BLaER1 treated with 17β-estradiol and CSF1 and Interleukin-3, amounts not matched to agents 10 nM and 100 nM (cell line): Measurements from ENCODE around the gene SPATA33.

Source experiments
- H3K27ac ChIP-seq, 11 experiments: shearing (Covaris generic); formaldehyde crosslinking; 2 replicates each; pipeline ENCODE4 v1.8.1; 2022
- H3K27me3 ChIP-seq, 11 experiments: shearing (Covaris generic); formaldehyde crosslinking; 2 replicates each; pipeline ENCODE4 v1.8.1; 2022
- H3K36me3 ChIP-seq, 11 experiments: shearing (Covaris generic); formaldehyde crosslinking; 2 replicates each; pipeline ENCODE4 v1.8.1; 2022
- H3K4me1 ChIP-seq, 10 experiments: shearing (Covaris generic); formaldehyde crosslinking; 2 replicates each; pipeline ENCODE4 v1.8.1; 2022
- H3K4me2 ChIP-seq, 11 experiments: shearing (Covaris generic); formaldehyde crosslinking; 2 replicates each; pipeline ENCODE4 v1.8.1; 2022
- H3K4me3 ChIP-seq, 10 experiments: shearing (Covaris generic); formaldehyde crosslinking; 2 replicates each; pipeline ENCODE4 v1.8.1; 2022
- H3K9ac ChIP-seq, 11 experiments: shearing (Covaris generic); formaldehyde crosslinking; 2 replicates each; pipeline ENCODE4 v1.8.1; 2022
- H3K9me3 ChIP-seq, 11 experiments: shearing (Covaris generic); formaldehyde crosslinking; replicated peaks in 1 of 11; 2 replicates each; pipeline ENCODE4 v1.8.1; 2022
- H4K20me1 ChIP-seq, 11 experiments: shearing (Covaris generic); formaldehyde crosslinking; 2 replicates each; pipeline ENCODE4 v1.8.1; 2022
- Cebpa-rat ChIP-seq, 11 experiments: shearing (Covaris generic); IDR thresholded peaks; 2 replicates each; pipeline ENCODE4 v1.8.1; 2022

The SPATA33 gene

DNA sequence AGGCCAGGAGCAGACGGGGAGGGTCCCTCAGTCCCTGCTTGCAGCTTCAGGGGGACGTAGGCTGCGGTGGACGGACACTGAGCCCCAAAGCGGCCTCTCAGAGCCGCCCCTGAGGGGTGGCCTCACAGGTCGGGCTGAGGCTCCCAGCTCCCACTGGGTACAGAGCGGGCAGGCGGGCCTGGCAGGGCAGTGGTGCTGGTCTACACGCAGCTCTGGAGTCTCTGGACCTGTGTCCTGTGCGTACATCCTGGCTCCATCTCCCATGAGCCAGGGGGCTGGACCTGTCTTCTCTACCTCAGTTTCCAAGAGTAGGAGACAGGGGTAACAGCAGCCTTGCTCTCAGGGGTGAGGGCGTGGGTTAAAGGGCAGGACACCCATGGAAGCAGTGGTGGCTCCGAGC is 42.5 kb upstream of the SPATA33 start:
- H3K4me3 ChIP-seq: no peak overlapping the region; a peak in 1 of 20 replicates
- peaks cover 30 to 90% (median 69%) of the 10 kb centered on the region in 10 experiments for H3K4me1 ChIP-seq
- TF ChIP-seq Cebpa-rat (IDR thresholded peaks at IDR 0.05): no peak
- H3K36me3 ChIP-seq: no peaks in the 10 kb centered on the region
- H3K27ac ChIP-seq: peak overlapping the region in 2 of 11 experiments; percentile 25 to 50; a peak in 2 of 22 replicates
- peaks cover 0 to 29% (median 0%) of the 10 kb centered on the region in 11 experiments; a peak in 6 of 22 replicates for H3K27me3 ChIP-seq
- peak overlapping the region in 3 of 11 experiments; percentile 9 to 44 (median 25); a peak in 2 of 22 replicates for H3K9ac ChIP-seq
- H3K4me2 ChIP-seq: peak overlapping the region in 8 of 11 experiments; percentile 48 to 98 (median 90); a peak in 15 of 22 replicates
- H3K9me3 ChIP-seq: no peaks in the 10 kb centered on the region
- peaks cover 0 to 14% (median 0%) of the 10 kb centered on the region in 11 experiments; a peak in 5 of 22 replicates for H4K20me1 ChIP-seq

DNA sequence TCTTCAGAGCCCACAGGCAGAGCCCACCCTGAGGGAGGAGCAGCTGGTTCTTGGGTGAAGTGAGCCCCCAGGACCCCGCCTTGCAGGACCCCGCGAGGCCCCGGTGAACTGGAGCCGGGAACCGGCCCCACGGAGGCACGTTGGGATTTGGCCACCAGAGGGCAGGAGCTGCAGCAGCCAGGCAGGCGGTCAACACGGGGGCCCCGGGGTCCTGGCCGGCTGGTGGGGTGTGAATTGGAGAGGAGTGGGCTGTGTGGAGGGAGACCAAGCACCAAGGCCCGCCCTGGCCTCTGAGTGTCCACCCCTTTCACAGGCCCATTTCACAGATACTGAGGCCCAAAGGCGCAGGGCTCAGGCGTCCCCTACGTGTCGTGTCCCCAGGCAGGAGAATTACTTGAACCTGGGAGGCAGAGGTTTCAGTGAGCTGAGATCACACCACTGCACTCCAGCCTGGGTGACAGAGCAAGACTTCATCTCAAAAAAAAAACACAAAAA is 42.0 kb upstream of the SPATA33 start:
- TF ChIP-seq Cebpa-rat (IDR thresholded peaks at IDR 0.05): no peak
- Histone ChIP-seq H3K4me1 (peaks cover 35 to 90% (median 73%) of the 10 kb centered on the region in 10 experiments), H3K9ac (peak overlapping the region in 4 of 11 experiments; percentile 9 to 44 (median 32); a peak in 2 of 22 replicates), H3K27me3 (peaks cover 0 to 34% (median 0%) of the 10 kb centered on the region in 11 experiments; a peak in 6 of 22 replicates), H4K20me1 (peaks cover 0 to 19% (median 0%) of the 10 kb centered on the region in 11 experiments; a peak in 5 of 22 replicates), H3K4me2 (peak overlapping the region in 8 of 11 experiments; percentile 48 to 98 (median 90); a peak in 15 of 22 replicates), H3K9me3 (no peaks in the 10 kb centered on the region), H3K4me3 (no peak overlapping the region), H3K27ac (peak overlapping the region in 2 of 11 experiments; percentile 25 to 50; a peak in 2 of 22 replicates), H3K36me3 (no peaks in the 10 kb centered on the region)

DNA sequence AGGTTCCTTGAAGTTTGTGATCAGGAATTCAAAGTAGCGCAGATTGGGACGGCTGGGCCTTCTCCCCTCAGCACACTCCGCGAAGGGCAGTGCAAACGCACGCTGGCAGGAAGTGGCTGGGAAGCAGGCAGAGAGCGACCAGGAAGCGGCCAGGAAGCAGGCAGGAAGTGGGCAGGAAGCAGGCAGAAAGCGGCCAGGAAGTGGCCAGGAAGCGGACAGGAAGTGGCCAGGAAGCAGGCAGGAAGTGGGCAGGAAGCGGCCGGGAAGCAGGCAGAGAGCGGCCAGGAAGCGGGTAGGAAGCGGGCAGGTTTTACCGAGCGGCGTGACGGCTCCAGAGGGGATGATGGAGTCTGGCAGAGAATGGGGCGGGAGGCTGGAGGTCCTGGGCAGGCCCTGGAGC is 41.0 kb upstream of the SPATA33 start:
- peak overlapping the region in 4 of 11 experiments; percentile 6 to 75 (median 66); a peak in 9 of 22 replicates for H3K27ac ChIP-seq
- no peak for TF ChIP-seq Cebpa-rat (IDR thresholded peaks at IDR 0.05)
- peaks cover 0 to 27% (median 0%) of the 10 kb centered on the region in 11 experiments; a peak in 5 of 22 replicates for H4K20me1 ChIP-seq
- no peaks in the 10 kb centered on the region for H3K9me3 ChIP-seq
- no peaks in the 10 kb centered on the region; a peak in 2 of 22 replicates for H3K36me3 ChIP-seq
- H3K4me2 ChIP-seq: peak overlapping the region; percentile 19 to 98 (median 85); a peak in 20 of 22 replicates
- peaks cover 36 to 90% (median 83%) of the 10 kb centered on the region in 10 experiments for H3K4me1 ChIP-seq
- peaks cover 0 to 35% (median 0%) of the 10 kb centered on the region in 11 experiments; a peak in 6 of 22 replicates for H3K27me3 ChIP-seq
- H3K4me3 ChIP-seq: peak overlapping the region in 1 of 10 experiments; percentile 32; a peak in 1 of 20 replicates
- peak overlapping the region in 4 of 11 experiments; percentile 39 to 64 (median 51); a peak in 7 of 22 replicates for H3K9ac ChIP-seq

DNA sequence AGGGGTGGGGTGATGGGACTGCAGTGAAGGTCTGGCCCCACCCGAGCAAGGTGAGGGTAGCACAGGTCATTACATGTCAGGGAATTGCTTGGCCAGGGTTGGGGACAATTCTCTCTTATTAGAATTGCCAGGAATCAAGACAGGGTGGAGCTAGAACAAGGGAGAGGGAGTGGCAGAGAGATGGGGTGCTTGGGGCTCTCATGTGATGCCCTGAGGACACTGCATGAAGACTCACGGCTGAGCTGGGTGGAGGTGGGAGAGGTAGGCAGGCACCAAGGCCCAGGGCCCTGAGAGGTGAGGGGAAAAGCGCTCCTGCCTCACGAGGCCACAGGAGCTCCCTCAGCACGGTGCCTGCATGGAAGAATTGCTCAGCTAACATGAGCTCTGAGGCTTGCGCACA is 40.6 kb upstream of the SPATA33 start:
- Histone ChIP-seq H3K4me3 (no peak overlapping the region), H3K4me2 (peak overlapping the region; percentile 19 to 98 (median 85); a peak in 19 of 22 replicates), H3K9me3 (no peaks in the 10 kb centered on the region), H3K9ac (peak overlapping the region in 4 of 11 experiments; percentile 39 to 64 (median 51); a peak in 6 of 22 replicates), H4K20me1 (peaks cover 0 to 31% (median 0%) of the 10 kb centered on the region in 11 experiments; a peak in 5 of 22 replicates), H3K36me3 (no peaks in the 10 kb centered on the region; a peak in 3 of 22 replicates), H3K27me3 (peaks cover 0 to 35% (median 0%) of the 10 kb centered on the region in 11 experiments; a peak in 6 of 22 replicates), H3K27ac (peak overlapping the region in 4 of 11 experiments; percentile 6 to 75 (median 66); a peak in 9 of 22 replicates), H3K4me1 (peaks cover 36 to 91% (median 86%) of the 10 kb centered on the region in 10 experiments)
- no peak for TF ChIP-seq Cebpa-rat (IDR thresholded peaks at IDR 0.05)

DNA sequence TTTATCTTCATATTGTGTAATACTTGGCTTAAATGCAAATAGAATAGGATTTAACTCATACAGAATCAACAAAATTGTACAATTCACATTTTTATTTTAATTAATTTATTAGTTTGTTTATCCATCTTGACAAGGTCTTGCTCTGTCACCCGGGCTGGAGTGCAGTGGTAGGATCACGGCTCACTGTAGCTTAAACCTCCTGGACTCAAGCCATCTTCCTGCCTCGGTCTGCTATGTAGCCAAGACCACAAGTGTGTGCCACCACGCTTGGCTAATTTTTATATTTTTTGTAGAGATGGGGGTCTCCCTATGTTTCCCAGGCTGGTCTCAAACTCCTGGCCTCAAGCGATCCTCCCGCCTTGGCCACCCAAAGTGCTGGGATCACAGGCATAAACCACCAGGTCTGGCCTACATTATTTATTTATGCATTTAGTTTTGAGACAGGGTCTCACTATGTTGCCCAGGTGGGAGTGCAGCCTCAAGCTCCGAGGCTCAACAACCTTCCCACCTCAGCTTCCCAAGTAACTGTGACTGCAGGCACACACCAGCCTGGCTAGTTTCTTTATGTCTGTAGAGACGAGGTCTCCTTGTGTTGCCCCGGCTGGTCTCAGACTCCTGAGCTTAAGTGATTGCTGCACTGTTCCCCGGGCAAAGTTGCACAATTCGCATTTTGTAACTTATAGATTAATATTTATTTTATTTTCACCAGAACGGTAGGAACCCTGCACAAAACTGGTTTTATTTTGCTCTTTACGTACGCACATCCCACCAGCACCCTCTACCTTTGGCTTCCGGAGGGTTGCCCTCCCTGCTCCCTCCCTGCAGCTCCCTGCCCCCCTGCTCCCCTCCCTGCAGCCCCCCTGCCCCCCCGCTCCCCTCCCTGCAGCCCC is 39.3 kb upstream of the SPATA33 start:
- Histone ChIP-seq H3K9me3 (no peaks in the 10 kb centered on the region), H3K9ac (peak overlapping the region in 1 of 11 experiments; percentile 56; a peak in 2 of 22 replicates), H3K27ac (peak overlapping the region in 4 of 11 experiments; percentile 17 to 40 (median 32); a peak in 4 of 22 replicates), H4K20me1 (peaks cover 0 to 31% (median 0%) of the 10 kb centered on the region in 11 experiments; a peak in 5 of 22 replicates), H3K27me3 (peaks cover 0 to 35% (median 0%) of the 10 kb centered on the region in 11 experiments; a peak in 6 of 22 replicates), H3K36me3 (no peaks in the 10 kb centered on the region; a peak in 3 of 22 replicates), H3K4me3 (no peak overlapping the region), H3K4me2 (peak overlapping the region; percentile 18 to 98 (median 74); a peak in 20 of 22 replicates), H3K4me1 (peaks cover 28 to 88% (median 78%) of the 10 kb centered on the region in 10 experiments)
- TF ChIP-seq Cebpa-rat (IDR thresholded peaks at IDR 0.05): peak in 4 of 11 experiments; percentile 11 to 76 (median 36); a peak in 4 of 22 replicates

DNA sequence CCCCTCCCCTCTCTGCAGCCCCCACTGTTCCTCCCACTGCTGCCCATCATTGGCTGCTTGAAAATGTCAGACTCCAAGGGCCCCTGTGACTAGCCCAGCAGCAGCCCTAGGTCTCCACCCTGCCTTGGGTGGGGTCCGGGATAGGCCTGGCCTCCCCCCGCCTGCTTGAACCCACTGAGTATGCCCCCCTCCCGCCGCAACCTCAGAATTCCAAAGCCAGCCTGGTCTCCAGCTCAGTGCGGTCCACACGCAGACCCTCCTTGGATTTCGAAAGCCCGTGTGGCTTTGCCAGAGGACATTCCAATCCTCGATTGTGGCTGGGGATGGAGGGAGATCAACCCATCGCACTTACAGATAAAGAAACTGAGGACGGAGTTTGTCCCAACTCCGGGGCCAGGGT is 37.8 kb upstream of the SPATA33 start:
- H4K20me1 ChIP-seq: peaks cover 0 to 31% (median 0%) of the 10 kb centered on the region in 11 experiments; a peak in 5 of 22 replicates
- no peak overlapping the region for H3K4me3 ChIP-seq
- peak overlapping the region; percentile 35 to 88 (median 71); a peak in 21 of 22 replicates for H3K4me2 ChIP-seq
- H3K4me1 ChIP-seq: peaks cover 20 to 82% (median 65%) of the 10 kb centered on the region in 10 experiments
- H3K9ac ChIP-seq: peak overlapping the region in 6 of 11 experiments; percentile 2 to 64 (median 47); a peak in 5 of 22 replicates
- no peaks in the 10 kb centered on the region for H3K9me3 ChIP-seq
- peak overlapping the region in 4 of 11 experiments; percentile 27 to 48 (median 42); a peak in 6 of 22 replicates for H3K27ac ChIP-seq
- TF ChIP-seq Cebpa-rat (IDR thresholded peaks at IDR 0.05): no peak
- H3K27me3 ChIP-seq: peaks cover 0 to 22% (median 0%) of the 10 kb centered on the region in 11 experiments; a peak in 5 of 22 replicates
- no peaks in the 10 kb centered on the region; a peak in 3 of 22 replicates for H3K36me3 ChIP-seq

DNA sequence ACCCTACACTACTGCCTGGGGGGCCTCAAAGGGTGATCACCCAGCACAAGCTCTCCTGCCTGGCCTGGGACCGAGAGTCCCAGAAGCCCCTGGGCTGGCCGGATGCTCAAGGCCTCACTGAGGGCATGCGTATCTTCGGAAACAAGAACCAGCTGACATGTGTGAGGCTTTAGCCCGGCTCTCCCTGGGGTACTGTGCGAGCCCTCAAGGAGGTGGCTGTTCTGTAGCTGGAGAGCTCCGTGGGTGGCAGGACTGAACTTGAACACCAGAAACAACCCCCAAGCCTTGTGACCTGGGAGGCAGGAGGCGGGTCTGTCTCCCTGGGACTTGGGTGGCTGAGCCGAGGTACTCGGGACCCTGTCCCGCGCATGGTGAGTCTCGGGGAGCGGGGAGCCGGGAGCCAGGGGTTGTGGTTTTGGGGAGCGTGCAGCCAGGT is 37.2 kb upstream of the SPATA33 start:
- no peak for TF ChIP-seq Cebpa-rat (IDR thresholded peaks at IDR 0.05)
- Histone ChIP-seq H3K4me2 (peak overlapping the region; percentile 35 to 88 (median 71)), H3K27ac (peak overlapping the region in 4 of 11 experiments; percentile 41 to 60 (median 46); a peak in 7 of 22 replicates), H3K36me3 (peaks cover 0 to under 1% (median 0%) of the 10 kb centered on the region in 11 experiments; a peak in 3 of 22 replicates), H4K20me1 (peaks cover 0 to 31% (median 0%) of the 10 kb centered on the region in 11 experiments; a peak in 5 of 22 replicates), H3K9ac (peak overlapping the region in 8 of 11 experiments; percentile 2 to 64 (median 37); a peak in 11 of 22 replicates), H3K4me3 (0 out of 20 replicates have a peak overlapping the region, but pooled peaks of 2 of the 10 experiments have one; percentile 2 to 22), H3K4me1 (peaks cover 20 to 76% (median 59%) of the 10 kb centered on the region in 10 experiments), H3K27me3 (peaks cover 0 to 21% (median 0%) of the 10 kb centered on the region in 11 experiments; a peak in 5 of 22 replicates), H3K9me3 (no peaks in the 10 kb centered on the region)
